HL-60 (cell line): ENCODE measurements around the gene DIAPH2.

Source experiments
- GABPA ChIP-seq: IDR thresholded peaks from 2 replicates; pipeline ENCODE4 v1.6.1; 2012; ENCODE audit warnings: low read depth
- POLR2AphosphoS5 ChIP-seq: IDR thresholded peaks from 2 replicates; pipeline ENCODE4 v1.6.1; 2012; ENCODE audit warnings: low read depth
- TF ChIP-seq, protein P1 (sequence below): IDR thresholded peaks from one replicate; pipeline ENCODE4 v1.5.1; 2011; ENCODE audit warnings: low read length, control low read depth, inconsistent platforms; ENCODE audit not compliant: insufficient read depth

- TF ChIP-seq, protein P1, sequence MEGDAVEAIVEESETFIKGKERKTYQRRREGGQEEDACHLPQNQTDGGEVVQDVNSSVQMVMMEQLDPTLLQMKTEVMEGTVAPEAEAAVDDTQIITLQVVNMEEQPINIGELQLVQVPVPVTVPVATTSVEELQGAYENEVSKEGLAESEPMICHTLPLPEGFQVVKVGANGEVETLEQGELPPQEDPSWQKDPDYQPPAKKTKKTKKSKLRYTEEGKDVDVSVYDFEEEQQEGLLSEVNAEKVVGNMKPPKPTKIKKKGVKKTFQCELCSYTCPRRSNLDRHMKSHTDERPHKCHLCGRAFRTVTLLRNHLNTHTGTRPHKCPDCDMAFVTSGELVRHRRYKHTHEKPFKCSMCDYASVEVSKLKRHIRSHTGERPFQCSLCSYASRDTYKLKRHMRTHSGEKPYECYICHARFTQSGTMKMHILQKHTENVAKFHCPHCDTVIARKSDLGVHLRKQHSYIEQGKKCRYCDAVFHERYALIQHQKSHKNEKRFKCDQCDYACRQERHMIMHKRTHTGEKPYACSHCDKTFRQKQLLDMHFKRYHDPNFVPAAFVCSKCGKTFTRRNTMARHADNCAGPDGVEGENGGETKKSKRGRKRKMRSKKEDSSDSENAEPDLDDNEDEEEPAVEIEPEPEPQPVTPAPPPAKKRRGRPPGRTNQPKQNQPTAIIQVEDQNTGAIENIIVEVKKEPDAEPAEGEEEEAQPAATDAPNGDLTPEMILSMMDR, result no peak
- no peak for TF ChIP-seq POLR2AphosphoS5
- TF ChIP-seq GABPA, result no peak
Observed at GRCh38 chrX:97252111-97252510, 567.5 kb downstream of the DIAPH2 start.
